Dedifferentiated amniotic fluid mesenchymal stem cell (primary cell): ENCODE measurements around the gene KLHDC7B.

Experiments
- DNase-seq: peaks from one replicate; pipeline ENCODE4 v3.0.0-alpha.2; 2016; ENCODE audit errors: extremely low spot score

Gene KLHDC7B

GRCh38 chr22:50545522-50546325, at the start of gene KLHDC7B:
KLHDC7B (plus strand) TSS chr22:50545899; CDS start chr22:50546244, 345 bp downstream.
- peak; percentile 89 for DNase-seq

GRCh38 chr22:50497093-50497492, 48.6 kb upstream of the KLHDC7B start:
- no peak for DNase-seq

GRCh38 chr22:50498322-50498890, 47.3 kb upstream of the KLHDC7B start:
- peak; percentile 27 for DNase-seq

GRCh38 chr22:50500452-50500851, 45.2 kb upstream of the KLHDC7B start:
- DNase-seq: no peak

GRCh38 chr22:50502096-50502495, 43.6 kb upstream of the KLHDC7B start:
- DNase-seq: no peak

GRCh38 chr22:50502628-50503474, 42.8 kb upstream of the KLHDC7B start:
- DNase-seq: no peak

GRCh38 chr22:50503475-50504145, 42.1 kb upstream of the KLHDC7B start:
- no peak for DNase-seq

- DNase-seq: no peak
Measured at GRCh38 chr22:50504369-50505211, 41.1 kb upstream of the KLHDC7B start.

GRCh38 chr22:50505276-50505775, 40.4 kb upstream of the KLHDC7B start:
- no peak for DNase-seq

GRCh38 chr22:50505776-50506610, 39.7 kb upstream of the KLHDC7B start:
- DNase-seq: no peak

- no peak for DNase-seq
Measured at GRCh38 chr22:50506611-50507420, 38.9 kb upstream of the KLHDC7B start.

- no peak for DNase-seq
Measured at GRCh38 chr22:50507421-50507990, 38.2 kb upstream of the KLHDC7B start, which contains the start of gene LMF2. LMF2 (minus strand) TSS chr22:50507702; CDS start chr22:50507675, 27 bp downstream.

- DNase-seq: peak; percentile 97
Measured at GRCh38 chr22:50507991-50508884, 37.5 kb upstream of the KLHDC7B start, which contains the start of gene NCAPH2. NCAPH2 (plus strand) TSS chr22:50508224; CDS start chr22:50508338, 114 bp downstream.

GRCh38 chr22:50508897-50509296, 36.8 kb upstream of the KLHDC7B start:
- DNase-seq: no peak

- DNase-seq: no peak
Measured at GRCh38 chr22:50513175-50513574, 32.5 kb upstream of the KLHDC7B start.

GRCh38 chr22:50516068-50516467, 29.6 kb upstream of the KLHDC7B start:
- DNase-seq: no peak

GRCh38 chr22:50516891-50517290, 28.8 kb upstream of the KLHDC7B start:
- no peak for DNase-seq
